GM19463 (cell line): ENCODE results near the gene NKAPL.
A peak's percentile ranks its signal among the peaks of the same experiment; 100 is the strongest.

Experiments used
- ATAC-seq: cut with Tn5 transposase; IDR thresholded peaks from one replicate; pipeline ENCODE4 v1.9.1; 2021; ENCODE audit warnings: mild to moderate bottlenecking, moderate library complexity; ENCODE audit not compliant: unreplicated experiment

The NKAPL gene

GRCh38 chr6:28258877-28259777, at the start of gene NKAPL:
Gene NKAPL (plus strand): TSS chr6:28259297. CDS start chr6:28259372, 75 bp downstream.
- no peak for ATAC-seq

GRCh38 chr6:28209753-28210535, 49.2 kb upstream of the NKAPL start:
- no peak for ATAC-seq

- no peak for ATAC-seq
These were observed 47.1 kb upstream of the NKAPL start for GRCh38 chr6:28211840-28212509.

- no peak for ATAC-seq
These were observed 46.4 kb upstream of the NKAPL start for GRCh38 chr6:28212510-28213212.

- ATAC-seq: no peak
These were observed 45.9 kb upstream of the NKAPL start for GRCh38 chr6:28213213-28213523.

GRCh38 chr6:28215425-28215824, 43.7 kb upstream of the NKAPL start:
- no peak for ATAC-seq

GRCh38 chr6:28217890-28218289, 41.2 kb upstream of the NKAPL start:
- no peak for ATAC-seq

- ATAC-seq: no peak
These were observed 40.5 kb upstream of the NKAPL start for GRCh38 chr6:28218312-28219248.

GRCh38 chr6:28220257-28221133, 38.6 kb upstream of the NKAPL start:
- ATAC-seq: no peak

- no peak for ATAC-seq
These were observed 34.7 kb upstream of the NKAPL start for GRCh38 chr6:28224131-28225055.

- ATAC-seq: peak; percentile 94
These were observed 33.9 kb upstream of the NKAPL start, which contains the start of gene ZSCAN9 for GRCh38 chr6:28225056-28225834. Gene ZSCAN9 (plus strand): TSS chr6:28225275. CDS start chr6:28227085, 1,810 bp downstream.

GRCh38 chr6:28226460-28226859, 32.6 kb upstream of the NKAPL start:
- ATAC-seq: no peak

GRCh38 chr6:28232785-28233184, 26.3 kb upstream of the NKAPL start:
- no peak for ATAC-seq

- ATAC-seq: no peak
These were observed 23.1 kb upstream of the NKAPL start for GRCh38 chr6:28235912-28236452.

- no peak for ATAC-seq
These were observed 19.5 kb upstream of the NKAPL start for GRCh38 chr6:28239636-28240035.

GRCh38 chr6:28240471-28240870, 18.6 kb upstream of the NKAPL start:
- ATAC-seq: no peak

GRCh38 chr6:28243946-28244345, 15.2 kb upstream of the NKAPL start:
- ATAC-seq: no peak
